SK-N-SH treated with all-trans-retinoic acid at 6 μM for 48 hours (cell line): ENCODE measurements around the gene CYP2W1.
"Not testable (repeated sequence)": the region's sequence is repeated elsewhere in the genome, so short reads cannot be mapped to it uniquely, and the experiment has no call there.

Experiments used
- ATAC-seq: fragments of 200-7000 bp; cut with Tn5 transposase; 3 replicates; pipeline ENCODE4 v1.9.1; 2020; ENCODE audit warnings: mild to moderate bottlenecking, moderate library complexity
- BACH2 ChIP-seq: fragments of 250-450 bp; sonication (Bioruptor Pico); IDR thresholded peaks from 2 replicates; pipeline ENCODE4 v1.9.0; 2021; ENCODE audit warnings: mild to moderate bottlenecking, borderline replicate concordance
- ESRRG ChIP-seq: fragments of 250-450 bp; sonication (Bioruptor Pico); IDR thresholded peaks from 2 replicates; pipeline ENCODE4 v1.6.1; 2021; ENCODE audit warnings: mild to moderate bottlenecking
- GLIS3 ChIP-seq: fragments of 250-450 bp; sonication (Bioruptor Pico); IDR thresholded peaks from 2 replicates; pipeline ENCODE4 v1.5.0; 2020; ENCODE audit warnings: mild to moderate bottlenecking, moderate library complexity
- ISL1 ChIP-seq: fragments of 250-450 bp; sonication (Bioruptor Pico); IDR thresholded peaks from 2 replicates; pipeline ENCODE4 v2.1.2; 2022; ENCODE audit warnings: mild to moderate bottlenecking, moderate library complexity
- OSR1 ChIP-seq: fragments of 250-450 bp; sonication (Bioruptor Pico); IDR thresholded peaks from 2 replicates; pipeline ENCODE4 v1.8.0; 2022; ENCODE audit warnings: moderate library complexity, mild to moderate bottlenecking, inconsistent platforms
- PPARA ChIP-seq: fragments of 250-450 bp; sonication (Bioruptor Pico); IDR thresholded peaks from 2 replicates; pipeline ENCODE4 v1.5.0; 2020; ENCODE audit warnings: mild to moderate bottlenecking, borderline replicate concordance
- RARB ChIP-seq: fragments of 250-450 bp; sonication (Bioruptor Pico); IDR thresholded peaks from 2 replicates; pipeline ENCODE4 v1.8.0; 2021; ENCODE audit warnings: mild to moderate bottlenecking, moderate library complexity
- SNAI2 ChIP-seq: fragments of 250-450 bp; sonication (Bioruptor Pico); IDR thresholded peaks from 2 replicates; pipeline ENCODE4 v1.5.0; 2020; ENCODE audit warnings: mild to moderate bottlenecking, moderate library complexity
- ZFP3 ChIP-seq: fragments of 250-450 bp; sonication (Bioruptor Pico); IDR thresholded peaks from 2 replicates; pipeline ENCODE4 v1.5.0; 2020; ENCODE audit warnings: mild to moderate bottlenecking, moderate library complexity
- ZFP30 ChIP-seq: fragments of 450-650 bp; formaldehyde crosslinking; IDR thresholded peaks from 2 replicates; pipeline ENCODE4 v1.5.0; 2022; ENCODE audit warnings: mild to moderate bottlenecking, moderate library complexity
- ZNF70 ChIP-seq: fragments of 450-650 bp; formaldehyde crosslinking; IDR thresholded peaks from 2 replicates; pipeline ENCODE4 v1.5.0; 2020; ENCODE audit warnings: mild to moderate bottlenecking, moderate library complexity
- ZNF8 ChIP-seq: fragments of 450-650 bp; formaldehyde crosslinking; IDR thresholded peaks from 2 replicates; pipeline ENCODE4 v1.5.0; 2020; ENCODE audit warnings: mild to moderate bottlenecking, moderate library complexity
- TF ChIP-seq, protein P1 (sequence below): fragments of 250-450 bp; sonication (Bioruptor Pico); IDR thresholded peaks from 2 replicates; pipeline ENCODE4 v1.8.0; 2020; ENCODE audit warnings: mild to moderate bottlenecking, moderate library complexity, borderline replicate concordance
- TF ChIP-seq, protein P2 (sequence below): fragments of 250-450 bp; sonication (Bioruptor Pico); IDR thresholded peaks from 2 replicates; pipeline ENCODE4 v1.5.1; 2021; ENCODE audit warnings: mild to moderate bottlenecking, moderate library complexity
- TF ChIP-seq, protein P3 (sequence below): fragments of 250-450 bp; sonication (Bioruptor Pico); IDR thresholded peaks from 2 replicates; pipeline ENCODE4 v1.5.0; 2020; ENCODE audit warnings: mild to moderate bottlenecking, moderate library complexity
- TF ChIP-seq, protein P4 (sequence below): fragments of 250-450 bp; sonication (Bioruptor Pico); IDR thresholded peaks from 2 replicates; pipeline ENCODE4 v1.5.1; 2020; ENCODE audit warnings: low read depth, mild to moderate bottlenecking, moderate library complexity

Gene CYP2W1

DNA sequence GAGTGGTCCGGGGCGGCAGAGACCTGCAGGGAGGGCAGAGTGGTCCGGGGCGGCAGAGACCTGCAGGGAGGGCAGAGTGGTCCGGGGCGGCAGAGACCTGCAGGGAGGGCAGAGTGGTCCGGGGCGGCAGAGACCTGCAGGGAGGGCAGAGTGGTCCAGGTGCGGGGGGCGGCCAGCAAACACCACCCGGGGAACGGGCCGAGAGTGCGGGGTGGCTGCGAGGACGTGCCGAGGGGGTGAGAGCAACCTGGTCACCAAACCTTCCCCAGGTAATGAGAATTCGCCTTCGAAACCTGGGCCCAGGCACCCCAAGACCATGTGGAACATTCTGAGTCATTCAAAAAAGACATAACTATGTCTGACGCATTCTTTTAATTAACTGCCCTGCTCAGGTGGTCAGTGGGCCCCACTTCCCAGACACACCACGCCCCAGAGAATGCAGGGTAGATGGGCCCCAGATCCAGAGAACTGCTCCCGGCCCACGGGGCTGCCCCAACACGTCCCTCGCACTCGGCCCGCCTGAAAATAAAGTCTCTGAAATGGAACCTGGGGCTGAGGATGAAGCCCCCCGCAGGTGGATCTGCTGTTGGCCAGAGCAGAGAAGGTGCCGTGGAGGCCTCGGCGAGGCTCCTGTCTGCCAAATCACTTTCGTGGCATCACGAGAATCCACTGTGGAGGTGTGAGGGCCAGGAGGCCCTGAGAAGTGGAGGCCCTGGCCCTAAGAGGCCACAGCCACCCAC lies 48.9 kb downstream of the CYP2W1 start:
- TF ChIP-seq GLIS3 (CRISPR knock-in tag) (no peak), ESRRG (CRISPR knock-in tag) (no peak), OSR1 (CRISPR knock-in tag) (no peak), ZFP30 (no peak), ZNF8 (CRISPR knock-in tag) (no peak), ZNF70 (CRISPR knock-in tag) (no peak), RARB (no peak)
- TF ChIP-seq, protein P1, sequence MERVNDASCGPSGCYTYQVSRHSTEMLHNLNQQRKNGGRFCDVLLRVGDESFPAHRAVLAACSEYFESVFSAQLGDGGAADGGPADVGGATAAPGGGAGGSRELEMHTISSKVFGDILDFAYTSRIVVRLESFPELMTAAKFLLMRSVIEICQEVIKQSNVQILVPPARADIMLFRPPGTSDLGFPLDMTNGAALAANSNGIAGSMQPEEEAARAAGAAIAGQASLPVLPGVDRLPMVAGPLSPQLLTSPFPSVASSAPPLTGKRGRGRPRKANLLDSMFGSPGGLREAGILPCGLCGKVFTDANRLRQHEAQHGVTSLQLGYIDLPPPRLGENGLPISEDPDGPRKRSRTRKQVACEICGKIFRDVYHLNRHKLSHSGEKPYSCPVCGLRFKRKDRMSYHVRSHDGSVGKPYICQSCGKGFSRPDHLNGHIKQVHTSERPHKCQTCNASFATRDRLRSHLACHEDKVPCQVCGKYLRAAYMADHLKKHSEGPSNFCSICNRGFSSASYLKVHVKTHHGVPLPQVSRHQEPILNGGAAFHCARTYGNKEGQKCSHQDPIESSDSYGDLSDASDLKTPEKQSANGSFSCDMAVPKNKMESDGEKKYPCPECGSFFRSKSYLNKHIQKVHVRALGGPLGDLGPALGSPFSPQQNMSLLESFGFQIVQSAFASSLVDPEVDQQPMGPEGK (CRISPR knock-in tag), result no peak
- TF ChIP-seq, protein P2, sequence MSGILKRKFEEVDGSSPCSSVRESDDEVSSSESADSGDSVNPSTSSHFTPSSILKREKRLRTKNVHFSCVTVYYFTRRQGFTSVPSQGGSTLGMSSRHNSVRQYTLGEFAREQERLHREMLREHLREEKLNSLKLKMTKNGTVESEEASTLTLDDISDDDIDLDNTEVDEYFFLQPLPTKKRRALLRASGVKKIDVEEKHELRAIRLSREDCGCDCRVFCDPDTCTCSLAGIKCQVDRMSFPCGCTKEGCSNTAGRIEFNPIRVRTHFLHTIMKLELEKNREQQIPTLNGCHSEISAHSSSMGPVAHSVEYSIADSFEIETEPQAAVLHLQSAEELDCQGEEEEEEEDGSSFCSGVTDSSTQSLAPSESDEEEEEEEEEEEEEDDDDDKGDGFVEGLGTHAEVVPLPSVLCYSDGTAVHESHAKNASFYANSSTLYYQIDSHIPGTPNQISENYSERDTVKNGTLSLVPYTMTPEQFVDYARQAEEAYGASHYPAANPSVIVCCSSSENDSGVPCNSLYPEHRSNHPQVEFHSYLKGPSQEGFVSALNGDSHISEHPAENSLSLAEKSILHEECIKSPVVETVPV (CRISPR knock-in tag), result no peak
- TF ChIP-seq, all 23 proteins: peak for 0
- no peak for ATAC-seq

DNA sequence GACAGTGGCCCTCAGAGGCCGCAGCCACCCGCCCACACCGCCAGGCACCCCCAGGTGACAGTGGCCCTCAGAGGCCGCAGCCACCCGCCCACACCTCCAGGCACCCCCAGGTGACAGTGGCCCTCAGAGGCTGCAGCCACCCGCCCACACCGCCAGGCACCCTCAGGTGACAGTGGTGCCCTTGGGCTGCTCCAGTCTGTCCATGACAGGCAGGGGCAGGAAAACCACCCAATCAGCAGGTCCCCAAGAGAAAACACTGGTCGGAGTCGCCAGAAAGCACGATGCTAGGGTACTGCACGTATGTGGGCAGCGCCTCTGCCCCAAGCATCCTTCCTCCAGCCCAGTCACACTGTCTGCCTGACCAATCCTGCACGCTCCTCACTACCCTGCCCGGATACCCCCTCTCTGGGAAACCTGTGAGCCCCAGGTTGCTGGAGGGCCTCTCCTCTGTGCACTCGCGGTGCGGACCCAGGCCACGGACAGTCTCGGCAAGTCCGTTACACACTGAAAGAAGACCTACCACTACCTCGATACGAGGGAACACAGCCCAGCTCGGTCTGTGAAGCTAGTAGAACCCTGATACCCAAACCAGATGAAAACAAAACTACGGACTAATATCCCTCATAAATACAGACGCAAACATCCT lies 49.7 kb downstream of the CYP2W1 start:
- TF ChIP-seq PPARA (CRISPR knock-in tag), result no peak
- TF ChIP-seq, protein P3, sequence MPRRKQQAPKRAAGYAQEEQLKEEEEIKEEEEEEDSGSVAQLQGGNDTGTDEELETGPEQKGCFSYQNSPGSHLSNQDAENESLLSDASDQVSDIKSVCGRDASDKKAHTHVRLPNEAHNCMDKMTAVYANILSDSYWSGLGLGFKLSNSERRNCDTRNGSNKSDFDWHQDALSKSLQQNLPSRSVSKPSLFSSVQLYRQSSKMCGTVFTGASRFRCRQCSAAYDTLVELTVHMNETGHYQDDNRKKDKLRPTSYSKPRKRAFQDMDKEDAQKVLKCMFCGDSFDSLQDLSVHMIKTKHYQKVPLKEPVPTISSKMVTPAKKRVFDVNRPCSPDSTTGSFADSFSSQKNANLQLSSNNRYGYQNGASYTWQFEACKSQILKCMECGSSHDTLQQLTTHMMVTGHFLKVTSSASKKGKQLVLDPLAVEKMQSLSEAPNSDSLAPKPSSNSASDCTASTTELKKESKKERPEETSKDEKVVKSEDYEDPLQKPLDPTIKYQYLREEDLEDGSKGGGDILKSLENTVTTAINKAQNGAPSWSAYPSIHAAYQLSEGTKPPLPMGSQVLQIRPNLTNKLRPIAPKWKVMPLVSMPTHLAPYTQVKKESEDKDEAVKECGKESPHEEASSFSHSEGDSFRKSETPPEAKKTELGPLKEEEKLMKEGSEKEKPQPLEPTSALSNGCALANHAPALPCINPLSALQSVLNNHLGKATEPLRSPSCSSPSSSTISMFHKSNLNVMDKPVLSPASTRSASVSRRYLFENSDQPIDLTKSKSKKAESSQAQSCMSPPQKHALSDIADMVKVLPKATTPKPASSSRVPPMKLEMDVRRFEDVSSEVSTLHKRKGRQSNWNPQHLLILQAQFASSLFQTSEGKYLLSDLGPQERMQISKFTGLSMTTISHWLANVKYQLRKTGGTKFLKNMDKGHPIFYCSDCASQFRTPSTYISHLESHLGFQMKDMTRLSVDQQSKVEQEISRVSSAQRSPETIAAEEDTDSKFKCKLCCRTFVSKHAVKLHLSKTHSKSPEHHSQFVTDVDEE (CRISPR knock-in tag), result no peak
- no peak for TF ChIP-seq RARB
- no peak for TF ChIP-seq BACH2
- TF ChIP-seq GLIS3 (CRISPR knock-in tag), result no peak
- no peak for TF ChIP-seq ZNF8 (CRISPR knock-in tag)
- TF ChIP-seq, protein P4, sequence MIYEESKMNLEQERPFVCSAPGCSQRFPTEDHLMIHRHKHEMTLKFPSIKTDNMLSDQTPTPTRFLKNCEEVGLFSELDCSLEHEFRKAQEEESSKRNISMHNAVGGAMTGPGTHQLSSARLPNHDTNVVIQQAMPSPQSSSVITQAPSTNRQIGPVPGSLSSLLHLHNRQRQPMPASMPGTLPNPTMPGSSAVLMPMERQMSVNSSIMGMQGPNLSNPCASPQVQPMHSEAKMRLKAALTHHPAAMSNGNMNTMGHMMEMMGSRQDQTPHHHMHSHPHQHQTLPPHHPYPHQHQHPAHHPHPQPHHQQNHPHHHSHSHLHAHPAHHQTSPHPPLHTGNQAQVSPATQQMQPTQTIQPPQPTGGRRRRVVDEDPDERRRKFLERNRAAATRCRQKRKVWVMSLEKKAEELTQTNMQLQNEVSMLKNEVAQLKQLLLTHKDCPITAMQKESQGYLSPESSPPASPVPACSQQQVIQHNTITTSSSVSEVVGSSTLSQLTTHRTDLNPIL (CRISPR knock-in tag), result no peak
- TF ChIP-seq OSR1 (CRISPR knock-in tag), result no peak
- no peak for TF ChIP-seq ISL1 (CRISPR knock-in tag)
- ATAC-seq, result no peak

DNA sequence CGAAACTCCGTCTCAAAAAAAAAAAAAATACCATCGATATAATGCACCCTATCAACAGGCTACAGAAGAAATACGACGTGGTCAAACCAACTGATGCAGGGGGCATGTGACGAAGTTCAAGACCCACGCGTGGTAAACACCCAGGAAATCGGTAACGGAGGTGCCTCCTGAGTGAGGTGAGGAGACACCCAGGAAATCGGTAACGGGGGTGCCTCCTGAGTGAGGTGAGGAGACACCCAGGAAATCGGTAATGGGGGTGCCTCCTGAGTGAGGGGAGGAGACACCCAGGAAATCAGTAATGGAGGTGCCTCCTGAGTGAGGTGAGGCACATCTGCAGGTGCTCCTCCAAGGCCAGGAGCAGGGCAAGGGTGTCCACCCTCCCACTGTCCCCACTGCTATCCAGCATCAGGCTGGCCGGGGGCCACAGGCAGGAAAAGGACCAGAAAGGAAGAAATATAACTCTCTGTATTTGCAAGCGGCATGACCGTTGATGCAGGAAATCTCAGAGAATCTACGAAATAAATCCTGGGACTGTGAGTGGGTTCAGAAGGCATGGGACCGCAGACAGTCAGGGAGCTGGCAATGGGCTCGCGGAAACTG lies 50.7 kb downstream of the CYP2W1 start:
- TF ChIP-seq ZNF8 (CRISPR knock-in tag) (no peak), ZFP3 (CRISPR knock-in tag) (no peak), SNAI2 (no peak)
- ATAC-seq, result no peak

DNA sequence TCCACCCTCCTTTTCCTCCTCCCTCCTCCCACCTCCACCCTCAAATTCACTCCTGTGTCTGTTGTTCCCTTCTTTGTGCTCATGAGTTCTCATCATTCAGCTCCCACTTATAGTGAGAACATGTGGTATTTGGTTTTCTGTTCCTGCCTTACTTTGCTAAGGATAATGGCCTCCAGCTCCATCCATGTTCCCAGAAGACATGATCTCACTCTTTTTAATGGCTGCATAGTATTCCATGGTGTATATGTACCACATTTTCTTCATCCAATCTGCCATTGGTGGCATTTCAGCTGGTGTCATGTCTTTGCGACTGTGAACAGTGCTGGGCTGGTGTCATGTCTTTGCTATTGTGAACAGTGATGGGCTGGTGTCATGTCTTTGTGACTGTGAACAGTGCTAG lies 51.8 kb downstream of the CYP2W1 start:
- not testable (repeated sequence) for ATAC-seq

DNA sequence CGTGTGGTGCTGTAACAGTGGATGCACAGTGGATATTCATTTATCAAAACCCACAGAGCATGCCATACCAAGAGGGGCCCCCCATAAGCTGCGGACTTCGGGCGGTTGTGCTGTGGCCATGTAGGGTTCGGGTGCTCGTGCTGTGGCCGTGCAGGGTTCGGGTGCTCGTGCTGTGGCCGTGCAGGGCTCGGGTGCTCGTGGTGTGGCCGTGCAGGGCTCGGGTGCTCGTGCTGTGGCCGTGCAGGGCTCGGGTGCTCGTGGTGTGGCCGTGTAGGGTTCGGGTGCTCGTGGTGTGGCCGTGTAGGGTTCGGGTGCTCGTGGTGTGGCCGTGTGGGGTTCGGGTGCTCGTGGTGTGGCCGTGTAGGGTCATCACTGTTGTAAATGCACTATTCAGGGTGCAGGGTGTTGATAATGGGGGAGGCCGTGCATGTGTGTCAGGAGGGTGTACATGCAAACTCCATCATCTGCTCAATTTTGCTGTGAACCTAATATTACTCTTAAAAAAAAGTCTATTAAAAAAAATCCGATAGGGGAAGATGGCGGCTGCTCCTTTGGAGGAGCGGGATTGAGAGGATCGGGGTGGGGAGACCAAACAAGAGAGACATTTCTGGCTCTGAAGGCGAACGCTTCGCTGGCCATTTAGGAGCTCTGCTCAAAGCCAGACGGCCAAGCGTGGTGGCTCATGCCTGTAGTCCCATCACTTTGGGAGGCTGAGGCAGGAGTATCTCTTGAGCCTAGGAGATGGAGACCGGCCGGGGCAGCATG lies 53.4 kb downstream of the CYP2W1 start:
- not testable (repeated sequence) for ATAC-seq
